Stimulated activated CD4-positive, alpha-beta T cell treated with anti-CD3 and anti-CD28 coated beads, TNF-alpha, amount 100 ng/mL, for 24 hours (primary cell): ENCODE results near the gene SMIM13.
"Not testable (repeated sequence)": the region's sequence is repeated elsewhere in the genome, so short reads cannot be mapped to it uniquely, and the experiment has no call there.

Experiments used
- DNase-seq, 3 experiments: peaks; one replicate each; pipeline ENCODE4 v3.0.0-alpha.2; 2020; ENCODE audit warnings: low read depth in 3 of 3

The SMIM13 gene

GRCh38 chr6:11083956-11084355 is 9.7 kb upstream of the SMIM13 start:
- no peak for DNase-seq

- DNase-seq = no peak
Observed at GRCh38 chr6:11085758-11086435, 7.7 kb upstream of the SMIM13 start.

- DNase-seq = not testable (repeated sequence)
Observed at GRCh38 chr6:11087141-11087812, 6.4 kb upstream of the SMIM13 start.

- no peak for DNase-seq
Observed at GRCh38 chr6:11089695-11090094, 3.9 kb upstream of the SMIM13 start.

GRCh38 chr6:11091141-11091540 is 2.5 kb upstream of the SMIM13 start:
- DNase-seq = not testable (repeated sequence)

GRCh38 chr6:11092668-11093375 is 812 bp upstream of the SMIM13 start:
- DNase-seq = peak in 1 of 3 experiments; percentile 10

GRCh38 chr6:11093376-11093625 is 333 bp upstream of the SMIM13 start:
- no peak for DNase-seq

GRCh38 chr6:11094411-11094851 is 797 bp downstream of the SMIM13 start:
- peak in 1 of 3 experiments; percentile 37 for DNase-seq

- no peak for DNase-seq
Observed at GRCh38 chr6:11094941-11095340, 1.3 kb downstream of the SMIM13 start.

- DNase-seq = peak in 1 of 3 experiments; percentile 12
Observed at GRCh38 chr6:11096109-11096508, 2.5 kb downstream of the SMIM13 start.

GRCh38 chr6:11097476-11097875 is 3.8 kb downstream of the SMIM13 start:
- no peak for DNase-seq

- DNase-seq = no peak
Observed at GRCh38 chr6:11098004-11098403, 4.4 kb downstream of the SMIM13 start.

GRCh38 chr6:11101417-11101816 is 7.8 kb downstream of the SMIM13 start:
- DNase-seq = no peak

- no peak for DNase-seq
Observed at GRCh38 chr6:11103065-11103464, 9.4 kb downstream of the SMIM13 start.

- no peak for DNase-seq
Observed at GRCh38 chr6:11108726-11109125, 15.1 kb downstream of the SMIM13 start.

GRCh38 chr6:11110921-11111768 is 17.5 kb downstream of the SMIM13 start, which contains the start of gene ERVFRD-1:
ERVFRD-1 (minus strand) TSS chr6:11111725; CDS start chr6:11105310, 6,415 bp downstream.
- no peak for DNase-seq

GRCh38 chr6:11111769-11112437 is 18.3 kb downstream of the SMIM13 start:
- no peak for DNase-seq

GRCh38 chr6:11113038-11113437 is 19.4 kb downstream of the SMIM13 start:
- DNase-seq = no peak

GRCh38 chr6:11115808-11116536 is 22.3 kb downstream of the SMIM13 start:
- DNase-seq = peak in 1 of 3 experiments; percentile 18

GRCh38 chr6:11120271-11121005 is 26.8 kb downstream of the SMIM13 start:
- DNase-seq = no peak
